Esophagus muscularis mucosa (tissue), 3 donors: Measurements from ENCODE around the gene MARK2.

Source experiments
- POLR2A ChIP-seq: fragments of 450-650 bp; IDR thresholded peaks from one replicate; pipeline ENCODE4 v1.6.1; 2017; ENCODE audit warnings: antibody characterized with exemption, moderate library complexity, mild to moderate bottlenecking, low read depth
- TF ChIP-seq, protein P1 (sequence below), 3 experiments: fragments of 200-600 bp in 2 of 3; fragments of 450-650 bp in 1 of 3; sonication (generic) in 2 of 3; IDR thresholded peaks; one replicate each; pipeline ENCODE4 v1.5.1; 2017 to 2019; ENCODE audit warnings: antibody characterized with exemption in 3 of 3, mild to moderate bottlenecking in 2 of 3, moderate library complexity in 1 of 3

- TF ChIP-seq, protein P1, sequence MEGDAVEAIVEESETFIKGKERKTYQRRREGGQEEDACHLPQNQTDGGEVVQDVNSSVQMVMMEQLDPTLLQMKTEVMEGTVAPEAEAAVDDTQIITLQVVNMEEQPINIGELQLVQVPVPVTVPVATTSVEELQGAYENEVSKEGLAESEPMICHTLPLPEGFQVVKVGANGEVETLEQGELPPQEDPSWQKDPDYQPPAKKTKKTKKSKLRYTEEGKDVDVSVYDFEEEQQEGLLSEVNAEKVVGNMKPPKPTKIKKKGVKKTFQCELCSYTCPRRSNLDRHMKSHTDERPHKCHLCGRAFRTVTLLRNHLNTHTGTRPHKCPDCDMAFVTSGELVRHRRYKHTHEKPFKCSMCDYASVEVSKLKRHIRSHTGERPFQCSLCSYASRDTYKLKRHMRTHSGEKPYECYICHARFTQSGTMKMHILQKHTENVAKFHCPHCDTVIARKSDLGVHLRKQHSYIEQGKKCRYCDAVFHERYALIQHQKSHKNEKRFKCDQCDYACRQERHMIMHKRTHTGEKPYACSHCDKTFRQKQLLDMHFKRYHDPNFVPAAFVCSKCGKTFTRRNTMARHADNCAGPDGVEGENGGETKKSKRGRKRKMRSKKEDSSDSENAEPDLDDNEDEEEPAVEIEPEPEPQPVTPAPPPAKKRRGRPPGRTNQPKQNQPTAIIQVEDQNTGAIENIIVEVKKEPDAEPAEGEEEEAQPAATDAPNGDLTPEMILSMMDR (IDR thresholded peaks at IDR 0.05), result no peak
- no peak for TF ChIP-seq POLR2A
These were observed 25.8 kb upstream of the MARK2 start, which contains the start of gene SPINDOC for GRCh38 chr11:63813035-63813562.
